Lower leg skin (tissue), 4 donors: ENCODE results near the gene TTC13. TPM values are rescaled to one million over a fixed set of nuclear protein-coding genes. Genes with fewer than 3 reads are reported as not detected.

ENCODE experiments used
- DNase-seq, 2 donors: peaks; one replicate each; pipeline ENCODE4 v3.0.0-alpha.2; 2019; ENCODE audit warnings: low spot score in 2 of 2
- H3K4me3 ChIP-seq: fragments of 200-600 bp; sonication (generic); 2 replicates; pipeline ENCODE4 v1.5.1; 2017; ENCODE audit warnings: mild to moderate bottlenecking, low read depth; ENCODE audit not compliant: poor library complexity, severe bottlenecking
- CTCF ChIP-seq, 3 donors: fragments of 450-650 bp; IDR thresholded peaks; one replicate each; pipeline ENCODE4 v1.5.1; 2016; ENCODE audit warnings: antibody characterized with exemption in 3 of 3, mild to moderate bottlenecking in 3 of 3, moderate library complexity in 2 of 3
- POLR2A ChIP-seq, 2 donors: fragments of 450-650 bp; IDR thresholded peaks; one replicate each; pipeline ENCODE4 v1.6.1; 2016 to 2017; ENCODE audit warnings: antibody characterized with exemption in 2 of 2, mild to moderate bottlenecking in 1 of 2, moderate library complexity in 1 of 2
- WGBS, 2 donors: methylation state at CpG; one replicate each; pipeline ENCODE4 v1.1.5; 2018; 5-methylcytosine and 5-hydroxymethylcytosine counted together
- intact Hi-C: fragments of 100-400 bp; cut with DNase I; formaldehyde crosslinking; loops from one replicate; pipeline ENCODE4 v1.15.0; 2023; ENCODE audit warnings: low total_unique reads
- total RNA-seq, 4 donors: library from RNA; depleted of rRNA; stranded (reverse); fragments of >200 nt; gene quantifications; one replicate each; pipeline ENCODE4 v1.1.0, GENCODE V29; 2016

Gene TTC13
- total RNA-seq, 4 donors from 2014 or later = 6.6 to 34.7 (median 24.7) TPM

GRCh38 chr1:230867101-230867902, 111.4 kb downstream of the TTC13 start:
- TF ChIP-seq CTCF (IDR thresholded peaks at IDR 0.05) = no peak
- no peak for TF ChIP-seq POLR2A (IDR thresholded peaks at IDR 0.05)
- H3K4me3 ChIP-seq = peak overlapping the region; percentile 97
- intact Hi-C loops = no loop called here
- no peak for DNase-seq
- WGBS, 2 donors = 13 to 26% methylated on average over 17 of the region's 17 CpGs

- 40 to 56% methylated on average over 9 of the region's 9 CpGs for WGBS, 2 donors
- intact Hi-C loops = no loop called here
- no peak overlapping the region for H3K4me3 ChIP-seq
- DNase-seq = peak in 1 of 2 donors; percentile 40
- no peak for TF ChIP-seq POLR2A (IDR thresholded peaks at IDR 0.05)
- no peak for TF ChIP-seq CTCF (IDR thresholded peaks at IDR 0.05)
Measured at GRCh38 chr1:230866171-230867070, 112.2 kb downstream of the TTC13 start.

- intact Hi-C loops = no loop called here
- 79 to 80% methylated on average over 8 of the region's 8 CpGs for WGBS, 2 donors
- peak in 1 of 2 donors; percentile 84 for DNase-seq
- H3K4me3 ChIP-seq = no peak overlapping the region
- no peak for TF ChIP-seq CTCF (IDR thresholded peaks at IDR 0.05)
- no peak for TF ChIP-seq POLR2A (IDR thresholded peaks at IDR 0.05)
Measured at GRCh38 chr1:230865062-230865817, 113.4 kb downstream of the TTC13 start.

GRCh38 chr1:230864441-230864840, 114.2 kb downstream of the TTC13 start:
- H3K4me3 ChIP-seq = no peak overlapping the region
- intact Hi-C loops = no loop called here
- DNase-seq = peak in 1 of 2 donors; percentile 76
- 60 to 67% methylated on average over 9 of the region's 9 CpGs for WGBS, 2 donors
- no peak for TF ChIP-seq POLR2A (IDR thresholded peaks at IDR 0.05)
- no peak for TF ChIP-seq CTCF (IDR thresholded peaks at IDR 0.05)

- 34 to 38% methylated on average over 6 of the region's 6 CpGs for WGBS, 2 donors
- no peak overlapping the region for H3K4me3 ChIP-seq
- intact Hi-C loops = no loop called here
- TF ChIP-seq CTCF (IDR thresholded peaks at IDR 0.05) (no peak), POLR2A (IDR thresholded peaks at IDR 0.05) (no peak)
- peak; percentile 44 to 89 for DNase-seq
Measured at GRCh38 chr1:230863449-230863848, 115.2 kb downstream of the TTC13 start.
